ENCODE data around the gene TOMM70.

The TOMM70 gene

DNA sequence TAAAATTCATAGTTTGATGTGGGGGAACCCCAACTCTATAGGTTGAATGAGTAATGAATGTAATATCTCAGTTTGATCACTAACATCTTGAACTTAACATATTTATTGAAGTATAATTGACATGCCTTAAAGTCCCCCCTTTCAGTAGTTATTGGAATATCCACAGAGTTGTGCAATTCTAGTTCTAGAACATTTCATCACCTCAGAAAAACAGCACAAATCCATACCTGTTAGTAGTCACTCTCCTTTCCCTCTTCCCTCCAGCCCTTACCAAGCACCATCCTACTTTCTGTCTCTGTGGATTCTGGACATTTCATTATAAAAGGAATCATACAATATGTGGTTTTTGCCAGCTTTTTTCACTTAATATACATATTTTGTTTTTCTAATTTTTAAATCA lies 75.1 kb downstream of the TOMM70 start:
- Histone ChIP-seq H3K4me3 (ENCODE audit: insufficient read depth, low read length, poor library complexity, severe bottlenecking) (no peak overlapping the region), H3K27me3 (ENCODE audit: low read length) (no peaks in the 10 kb centered on the region), H3K9me2 (replicated peaks; ENCODE audit: insufficient read depth, low read length) (no peaks in the 10 kb centered on the region), H3F3A (ENCODE audit: insufficient read depth) (0 out of 2 replicates have a peak, but pooled peaks cover 2% of the 10 kb centered on the region), H3K9ac (ENCODE audit: low read length) (no peak overlapping the region), H4K20me1 (ENCODE audit: low read depth, low read length) (no peaks in the 10 kb centered on the region), H3K36me3 (ENCODE audit: low read length) (peaks cover 3% of the 10 kb centered on the region; the same call in 1 of the 2 replicates), H3K79me2 (ENCODE audit: insufficient read depth, low read length) (no peaks in the 10 kb centered on the region), H2AFZ (ENCODE audit: low read depth, low read length, severe bottlenecking) (no peak overlapping the region), H3K9me3 (ENCODE audit: insufficient read depth, low read length) (no peaks in the 10 kb centered on the region), H3K27ac (ENCODE audit: low read depth, low read length) (no peak overlapping the region), H3K4me2 (ENCODE audit: low read depth, low read length, poor library complexity, severe bottlenecking) (no peak overlapping the region)
- no peak for TF ChIP-seq EZH2phosphoT487 (conservative IDR thresholded peaks at IDR 0.05; ENCODE audit: low read length)
- TF ChIP-seq, protein P1, sequence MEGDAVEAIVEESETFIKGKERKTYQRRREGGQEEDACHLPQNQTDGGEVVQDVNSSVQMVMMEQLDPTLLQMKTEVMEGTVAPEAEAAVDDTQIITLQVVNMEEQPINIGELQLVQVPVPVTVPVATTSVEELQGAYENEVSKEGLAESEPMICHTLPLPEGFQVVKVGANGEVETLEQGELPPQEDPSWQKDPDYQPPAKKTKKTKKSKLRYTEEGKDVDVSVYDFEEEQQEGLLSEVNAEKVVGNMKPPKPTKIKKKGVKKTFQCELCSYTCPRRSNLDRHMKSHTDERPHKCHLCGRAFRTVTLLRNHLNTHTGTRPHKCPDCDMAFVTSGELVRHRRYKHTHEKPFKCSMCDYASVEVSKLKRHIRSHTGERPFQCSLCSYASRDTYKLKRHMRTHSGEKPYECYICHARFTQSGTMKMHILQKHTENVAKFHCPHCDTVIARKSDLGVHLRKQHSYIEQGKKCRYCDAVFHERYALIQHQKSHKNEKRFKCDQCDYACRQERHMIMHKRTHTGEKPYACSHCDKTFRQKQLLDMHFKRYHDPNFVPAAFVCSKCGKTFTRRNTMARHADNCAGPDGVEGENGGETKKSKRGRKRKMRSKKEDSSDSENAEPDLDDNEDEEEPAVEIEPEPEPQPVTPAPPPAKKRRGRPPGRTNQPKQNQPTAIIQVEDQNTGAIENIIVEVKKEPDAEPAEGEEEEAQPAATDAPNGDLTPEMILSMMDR (IDR thresholded peaks at IDR 0.05; ENCODE audit: insufficient read depth, low read length, poor library complexity, severe bottlenecking) = no peak

DNA sequence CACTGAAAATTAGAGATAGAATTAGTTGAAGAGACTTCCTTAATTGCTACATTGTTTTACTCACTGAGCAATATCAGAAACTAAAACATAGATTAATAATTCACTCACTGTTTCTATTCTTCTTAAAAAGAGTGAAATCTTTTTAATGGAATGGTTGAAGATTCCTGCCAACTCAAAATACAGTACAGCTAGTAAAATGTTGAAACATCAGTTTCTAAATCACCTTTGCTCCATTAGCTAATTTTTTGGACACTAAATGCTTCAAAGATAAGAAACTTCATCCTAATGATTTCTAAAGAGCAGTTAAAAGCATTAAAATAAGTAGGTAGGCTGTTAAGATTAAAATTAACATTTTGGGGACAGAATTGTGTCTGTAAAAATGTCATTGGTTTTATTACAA lies 76.8 kb downstream of the TOMM70 start:
- H3K9me3 ChIP-seq (ENCODE audit: insufficient read depth, low read length) = no peaks in the 10 kb centered on the region
- no peak overlapping the region for H3K9ac ChIP-seq (ENCODE audit: low read length)
- 0 out of 2 replicates have a peak, but pooled peaks cover 5% of the 10 kb centered on the region for H3F3A ChIP-seq (ENCODE audit: insufficient read depth)
- no peak overlapping the region for H3K4me3 ChIP-seq (ENCODE audit: insufficient read depth, low read length, poor library complexity, severe bottlenecking)
- H3K79me2 ChIP-seq (ENCODE audit: insufficient read depth, low read length) = no peaks in the 10 kb centered on the region
- no peaks in the 10 kb centered on the region for H4K20me1 ChIP-seq (ENCODE audit: low read depth, low read length)
- H3K9me2 ChIP-seq (replicated peaks; ENCODE audit: insufficient read depth, low read length) = no peaks in the 10 kb centered on the region
- H3K27me3 ChIP-seq (ENCODE audit: low read length) = no peaks in the 10 kb centered on the region
- H2AFZ ChIP-seq (ENCODE audit: low read depth, low read length, severe bottlenecking) = no peak overlapping the region
- peaks cover 3% of the 10 kb centered on the region; the same call in 1 of the 2 replicates for H3K36me3 ChIP-seq (ENCODE audit: low read length)
- no peak overlapping the region for H3K4me2 ChIP-seq (ENCODE audit: low read depth, low read length, poor library complexity, severe bottlenecking)
- TF ChIP-seq, protein P1 (IDR thresholded peaks at IDR 0.05; ENCODE audit: insufficient read depth, low read length, poor library complexity, severe bottlenecking) = no peak
- TF ChIP-seq EZH2phosphoT487 (conservative IDR thresholded peaks at IDR 0.05; ENCODE audit: low read length) = no peak
- no peak overlapping the region for H3K27ac ChIP-seq (ENCODE audit: low read depth, low read length)

DNA sequence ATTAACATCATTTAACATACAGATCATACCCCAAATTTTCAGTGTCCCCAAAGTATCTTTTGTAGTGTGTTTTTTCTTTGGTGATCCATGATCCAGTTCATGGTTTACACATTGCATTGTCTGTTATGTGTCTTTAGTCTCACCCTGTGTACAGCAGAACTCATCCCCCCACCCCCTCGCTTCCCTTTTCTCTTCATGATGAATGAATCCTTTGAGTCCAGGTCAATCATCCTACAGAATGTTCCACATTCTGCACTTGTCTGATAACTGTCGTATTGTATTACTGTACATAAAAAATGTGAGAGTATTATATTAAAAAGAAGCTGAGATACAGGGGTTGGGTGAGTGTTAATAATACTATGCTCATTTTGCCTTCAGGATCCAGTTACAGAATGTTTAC lies 80.9 kb downstream of the TOMM70 start:
- H3K9ac ChIP-seq (ENCODE audit: low read length) = no peak overlapping the region
- H3F3A ChIP-seq (ENCODE audit: insufficient read depth) = peaks cover 8% of the 10 kb centered on the region; the same call in 1 of the 2 replicates
- no peaks in the 10 kb centered on the region for H3K79me2 ChIP-seq (ENCODE audit: insufficient read depth, low read length)
- no peaks in the 10 kb centered on the region for H3K9me2 ChIP-seq (replicated peaks; ENCODE audit: insufficient read depth, low read length)
- no peaks in the 10 kb centered on the region for H3K9me3 ChIP-seq (ENCODE audit: insufficient read depth, low read length)
- no peak overlapping the region for H3K27ac ChIP-seq (ENCODE audit: low read depth, low read length)
- TF ChIP-seq, protein P1 (IDR thresholded peaks at IDR 0.05; ENCODE audit: insufficient read depth, low read length, poor library complexity, severe bottlenecking) = no peak
- TF ChIP-seq EZH2phosphoT487 (conservative IDR thresholded peaks at IDR 0.05; ENCODE audit: low read length) = no peak
- H3K36me3 ChIP-seq (ENCODE audit: low read length) = peaks cover 3% of the 10 kb centered on the region; the same call in 1 of the 2 replicates
- no peak overlapping the region for H3K4me2 ChIP-seq (ENCODE audit: low read depth, low read length, poor library complexity, severe bottlenecking)
- no peak overlapping the region for H3K4me3 ChIP-seq (ENCODE audit: insufficient read depth, low read length, poor library complexity, severe bottlenecking)
- no peaks in the 10 kb centered on the region for H3K27me3 ChIP-seq (ENCODE audit: low read length)
- H2AFZ ChIP-seq (ENCODE audit: low read depth, low read length, severe bottlenecking) = no peak overlapping the region
- no peaks in the 10 kb centered on the region for H4K20me1 ChIP-seq (ENCODE audit: low read depth, low read length)

Measured in SU-DHL-6 (cell line).